ENCODE measurements around the gene HIPK4.
A peak's percentile ranks its signal among the peaks of the same experiment; 100 is the strongest.

Gene HIPK4

GRCh38 chr19:40365613-40366401 lies 24.2 kb downstream of the HIPK4 start:
- peak; percentile 97 for DNase-seq

- DNase-seq, result no peak
These were observed 25.0 kb downstream of the HIPK4 start for GRCh38 chr19:40365010-40365409.

- DNase-seq, result no peak
These were observed 26.9 kb downstream of the HIPK4 start for GRCh38 chr19:40363069-40363468.

GRCh38 chr19:40362160-40362559 lies 27.8 kb downstream of the HIPK4 start:
- no peak for DNase-seq

- no peak for DNase-seq
These were observed 29.2 kb downstream of the HIPK4 start for GRCh38 chr19:40360708-40361241.

GRCh38 chr19:40360020-40360707 lies 29.8 kb downstream of the HIPK4 start:
- DNase-seq, result no peak

- no peak for DNase-seq
These were observed 31.2 kb downstream of the HIPK4 start for GRCh38 chr19:40358773-40359172.

- DNase-seq, result no peak
These were observed 32.3 kb downstream of the HIPK4 start for GRCh38 chr19:40357640-40358039.

GRCh38 chr19:40356681-40357595 lies 33.0 kb downstream of the HIPK4 start:
- DNase-seq, result no peak

GRCh38 chr19:40355975-40356680 lies 33.9 kb downstream of the HIPK4 start:
- no peak for DNase-seq

GRCh38 chr19:40348961-40349507 lies 40.9 kb downstream of the HIPK4 start:
- DNase-seq, result peak; percentile 83

GRCh38 chr19:40348125-40348913 lies 41.7 kb downstream of the HIPK4 start, which contains the start of the genes C19orf47 and PLD3:
C19orf47 (minus strand) TSS chr19:40348397; CDS start chr19:40341857, 6,540 bp downstream.
PLD3 (plus strand) TSS chr19:40348695; CDS start chr19:40366484, 17,789 bp downstream.
- peak; percentile 100 for DNase-seq

- no peak for DNase-seq
These were observed 45.6 kb downstream of the HIPK4 start for GRCh38 chr19:40344422-40344821.

- DNase-seq, result no peak
These were observed 47.2 kb downstream of the HIPK4 start for GRCh38 chr19:40342644-40343311.

- DNase-seq, result no peak
These were observed 48.1 kb downstream of the HIPK4 start for GRCh38 chr19:40341601-40342482.

GRCh38 chr19:40339018-40339728 lies 50.8 kb downstream of the HIPK4 start:
- no peak for DNase-seq

- DNase-seq, result no peak
These were observed 52.4 kb downstream of the HIPK4 start for GRCh38 chr19:40337594-40337993.

- DNase-seq, result no peak
These were observed 52.9 kb downstream of the HIPK4 start for GRCh38 chr19:40337107-40337506.

GRCh38 chr19:40336601-40336900 lies 53.4 kb downstream of the HIPK4 start:
- DNase-seq, result no peak
